H9 (cell line): ENCODE measurements around the gene RANBP17. TPM values are rescaled to one million over a fixed set of nuclear protein-coding genes. Genes with fewer than 3 reads are reported as not detected.

ENCODE experiments used
- DNase-seq: peaks from one replicate; pipeline ENCODE4 v3.0.0-alpha.2; 2017
- H2AFZ ChIP-seq: one replicate; pipeline ENCODE4 v1.6.1; 2013; ENCODE audit warnings: mild to moderate bottlenecking, low read length, control low read depth, moderate library complexity
- H2AK5ac ChIP-seq: 2 replicates; pipeline ENCODE4 v1.6.1; 2013; ENCODE audit warnings: low read length, control low read depth, mixed read lengths; ENCODE audit not compliant: insufficient read length
- H2BK120ac ChIP-seq: one replicate; pipeline ENCODE4 v1.6.1; 2013; ENCODE audit warnings: low read depth, mild to moderate bottlenecking, low read length, control low read depth, inconsistent platforms; ENCODE audit not compliant: poor library complexity, severe bottlenecking
- H2BK12ac ChIP-seq: 2 replicates; pipeline ENCODE4 v1.6.1; 2013; ENCODE audit warnings: low read length, control low read depth, mixed read lengths, low read depth; ENCODE audit not compliant: insufficient read length
- H2BK15ac ChIP-seq: 2 replicates; pipeline ENCODE4 v1.6.1; 2013; ENCODE audit warnings: low read depth, low read length, control low read depth
- H2BK20ac ChIP-seq: one replicate; pipeline ENCODE4 v1.6.1; 2013; ENCODE audit warnings: low read depth, mild to moderate bottlenecking, low read length, control low read depth, inconsistent platforms; ENCODE audit not compliant: poor library complexity, severe bottlenecking
- H2BK5ac ChIP-seq: 2 replicates; pipeline ENCODE4 v1.6.1; 2013; ENCODE audit warnings: low read length, control low read depth, mixed read lengths; ENCODE audit not compliant: insufficient read length
- H3K14ac ChIP-seq: 2 replicates; pipeline ENCODE4 v1.6.1; 2013; ENCODE audit warnings: low read length, control low read depth; ENCODE audit not compliant: insufficient read depth
- H3K18ac ChIP-seq: 2 replicates; pipeline ENCODE4 v1.6.1; 2013; ENCODE audit warnings: low read depth, mild to moderate bottlenecking, mixed read lengths, low read length, control low read depth; ENCODE audit not compliant: insufficient read length
- H3K23ac ChIP-seq: 2 replicates; pipeline ENCODE4 v1.6.1; 2013; ENCODE audit warnings: low read length, control low read depth, mixed read lengths, low read depth; ENCODE audit not compliant: insufficient read length
- H3K23me2 ChIP-seq: 2 replicates; pipeline ENCODE4 v1.6.1; 2013; ENCODE audit warnings: low read depth, mild to moderate bottlenecking, mixed read lengths, low read length, control low read depth; ENCODE audit not compliant: insufficient read length, poor library complexity, severe bottlenecking
- H3K27ac ChIP-seq: 2 replicates; pipeline ENCODE4 v1.5.1; 2013; ENCODE audit warnings: low read length, control low read depth, mixed read lengths, low read depth; ENCODE audit not compliant: insufficient read length
- H3K27me3 ChIP-seq: 2 replicates; pipeline ENCODE4 v1.6.1; 2013; ENCODE audit warnings: low read length, control low read depth, inconsistent platforms; ENCODE audit not compliant: insufficient read depth
- H3K4ac ChIP-seq: 2 replicates; pipeline ENCODE4 v1.6.1; 2013; ENCODE audit warnings: low read depth, mild to moderate bottlenecking, control low read depth, inconsistent platforms, low read length, moderate library complexity
- H3K4me1 ChIP-seq: 2 replicates; pipeline ENCODE4 v1.6.1; 2013; ENCODE audit warnings: low read length, control low read depth, inconsistent platforms; ENCODE audit not compliant: insufficient read depth
- H3K4me2 ChIP-seq: 2 replicates; pipeline ENCODE4 v1.6.1; 2013; ENCODE audit warnings: low read length, control low read depth, mixed read lengths; ENCODE audit not compliant: insufficient read length, insufficient read depth
- H3K56ac ChIP-seq: 2 replicates; pipeline ENCODE4 v1.6.1; 2013; ENCODE audit warnings: low read depth, mild to moderate bottlenecking, mixed read lengths, low read length, control low read depth; ENCODE audit not compliant: insufficient read length
- H3K79me1 ChIP-seq: 2 replicates; pipeline ENCODE4 v1.6.1; 2013; ENCODE audit warnings: low read depth, mild to moderate bottlenecking, moderate library complexity, low read length, control low read depth, inconsistent platforms; ENCODE audit not compliant: insufficient read depth, poor library complexity, severe bottlenecking
- H3K79me2 ChIP-seq: 2 replicates; pipeline ENCODE4 v1.6.1; 2013; ENCODE audit warnings: low read length, control low read depth, inconsistent platforms; ENCODE audit not compliant: insufficient read depth
- H3K9ac ChIP-seq: 2 replicates; pipeline ENCODE4 v1.6.1; 2013; ENCODE audit warnings: low read length, control low read depth, mixed read lengths; ENCODE audit not compliant: insufficient read length; ENCODE audit errors: extremely low read depth
- H3K9me3 ChIP-seq: one replicate; pipeline ENCODE4 v1.6.1; 2013; ENCODE audit warnings: low read depth, low read length, inconsistent platforms; ENCODE audit not compliant: control insufficient read depth
- H3T11ph ChIP-seq: one replicate; pipeline ENCODE4 v1.6.1; 2013; ENCODE audit warnings: mild to moderate bottlenecking, low read length, control low read depth, inconsistent platforms
- H4K20me1 ChIP-seq: one replicate; pipeline ENCODE4 v1.6.1; 2013; ENCODE audit not compliant: control insufficient read depth, insufficient read length, insufficient read depth
- H4K5ac ChIP-seq: 2 replicates; pipeline ENCODE4 v1.6.1; 2013; ENCODE audit warnings: low read depth, mild to moderate bottlenecking, mixed read lengths, low read length, control low read depth; ENCODE audit not compliant: insufficient read length
- H4K8ac ChIP-seq: replicated peaks from 2 replicates; pipeline ENCODE4 v1.6.1; 2013; ENCODE audit warnings: low read length, control low read depth, mixed read lengths, low read depth; ENCODE audit not compliant: insufficient read length
- H4K91ac ChIP-seq: 2 replicates; pipeline ENCODE4 v1.6.1; 2013; ENCODE audit warnings: low read depth, mild to moderate bottlenecking, moderate library complexity, mixed read lengths, low read length, control low read depth; ENCODE audit not compliant: insufficient read length
- H3K27ac Mint-ChIP-seq, 3 experiments: 2 replicates in 2 of 3; 3 replicates in 1 of 3; pipeline ENCODE4 v1.8.0; 2020 to 2021; ENCODE audit warnings: mixed read lengths in 3 of 3, mild to moderate bottlenecking in 1 of 3, moderate library complexity in 1 of 3
- H3K27me3 Mint-ChIP-seq: 2 replicates; pipeline ENCODE4 v1.8.0; 2021; ENCODE audit warnings: low read depth, mild to moderate bottlenecking, moderate library complexity, mixed read lengths
- H3K36me3 Mint-ChIP-seq, 3 experiments: 2 replicates in 2 of 3; 3 replicates in 1 of 3; pipeline ENCODE4 v1.8.0; 2020 to 2021; ENCODE audit warnings: low read depth in 3 of 3, mixed read lengths in 3 of 3; ENCODE audit not compliant: insufficient read depth in 1 of 3
- H3K4me1 Mint-ChIP-seq, 2 experiments: 2 replicates each; pipeline ENCODE4 v1.8.0; 2020; ENCODE audit warnings: mixed read lengths in 2 of 2
- H3K4me3 Mint-ChIP-seq, 2 experiments: 2 replicates in 1 of 2; 3 replicates in 1 of 2; pipeline ENCODE4 v1.8.0; 2020 to 2021; ENCODE audit warnings: mild to moderate bottlenecking in 2 of 2, mixed read lengths in 2 of 2, moderate library complexity in 1 of 2
- H3K9me3 Mint-ChIP-seq, 2 experiments: 2 replicates in 1 of 2; 3 replicates in 1 of 2; pipeline ENCODE4 v1.8.0; 2020; ENCODE audit warnings: mild to moderate bottlenecking in 2 of 2, mixed read lengths in 2 of 2, moderate library complexity in 1 of 2
- CTCF ChIP-seq: fragments of 200-600 bp; sonication (generic); conservative IDR thresholded peaks from 3 replicates; pipeline ENCODE4 v1.8.0; 2021; ENCODE audit warnings: antibody characterized with exemption, mild to moderate bottlenecking
- WGBS: extraction: QIAGEN DNeasy Blood & Tissue Kit; methylation state at CpG from one replicate; pipeline ENCODE4 v1.1.7; 2013; ENCODE audit warnings: missing lambda C conversion rate, low lambda C conversion rate, mixed read lengths; ENCODE audit not compliant: insufficient read length; ENCODE audit errors: extremely low coverage; 5-methylcytosine and 5-hydroxymethylcytosine counted together
- total RNA-seq: library from RNA; stranded (reverse); gene quantifications from 2 replicates; pipeline ENCODE4 v1.2.1, GENCODE V29; 2021

RANBP17 gene
- total RNA-seq, 1 experiment from 2014 or later, result 16.5 TPM

- Histone ChIP-seq H3K9ac (no peak overlapping the region), H3K27ac (no peak overlapping the region), H3K23me2 (peaks cover 5% of the 10 kb centered on the region), H2BK12ac (no peak overlapping the region), H4K5ac (no peak overlapping the region), H3K23ac (no peak overlapping the region), H2BK15ac (no peak overlapping the region), H2BK120ac (no peak overlapping the region), H3K18ac (no peak overlapping the region), H3T11ph (no peak overlapping the region), H2AFZ (no peak overlapping the region), H3K56ac (no peak overlapping the region), H3K14ac (no peak overlapping the region), H4K91ac (no peak overlapping the region), H3K79me2 (no peaks in the 10 kb centered on the region), H3K27me3 (peaks cover 97% of the 10 kb centered on the region), H2AK5ac (no peak overlapping the region), H3K4me2 (peak overlapping the region; percentile 37), H2BK5ac (no peak overlapping the region), H3K79me1 (no peaks in the 10 kb centered on the region), H4K8ac (no peak overlapping the region), H3K9me3 (no peaks in the 10 kb centered on the region), H2BK20ac (no peak overlapping the region), H4K20me1 (no peaks in the 10 kb centered on the region), H3K4me1 (no peaks in the 10 kb centered on the region), H3K4ac (no peak overlapping the region)
- whole genome bisulfite sequencing, result no CpG with 5 or more reads among the region's 53 CpGs
- Mint-ChIP-seq H3K27ac (no peak overlapping the region), H3K4me3 (peak overlapping the region in 1 of 2 experiments; percentile 20; a peak in 1 of 5 replicates), H3K9me3 (peaks cover 3 to 8% of the 10 kb centered on the region in 2 experiments; a peak in 4 of 5 replicates), H3K4me1 (peaks cover 14 to 55% of the 10 kb centered on the region in 2 experiments), H3K27me3 (peaks cover 98% of the 10 kb centered on the region), H3K36me3 (no peaks in the 10 kb centered on the region; a peak in 1 of 7 replicates)
- TF ChIP-seq CTCF, result no peak
- DNase-seq, result peak; percentile 52
These were observed 453.0 kb downstream of the RANBP17 start for GRCh38 chr5:171314728-171315385.
